ENCODE measurements around the gene SPSB1. TPM values are rescaled to one million over a fixed set of nuclear protein-coding genes. Genes with fewer than 3 reads are reported as not detected.

The SPSB1 gene
- polyA plus RNA-seq, 1 donor (not counting 4 experiments of a cell fraction or from before 2014, with no cell fraction given), result 19.8 TPM

DNA sequence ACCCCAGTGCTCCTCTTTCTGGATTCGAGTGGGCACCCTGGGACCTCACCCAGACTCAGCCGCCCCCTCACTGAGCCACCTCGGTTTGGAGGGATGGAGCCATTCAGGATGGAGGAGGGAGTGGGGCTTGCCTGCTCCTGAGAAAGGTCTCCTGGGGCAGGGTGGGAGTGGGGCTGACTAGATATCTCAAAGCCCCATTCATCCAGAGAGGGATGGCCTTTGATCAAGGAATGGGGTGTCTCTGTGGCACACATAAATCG lies 10.1 kb upstream of the SPSB1 start:
- H3K36me3 ChIP-seq (ENCODE audit: control insufficient read depth in 2 of 2, extremely low read depth in 1 of 2, insufficient read depth in 2 of 2, low read length in 2 of 2), result no peaks in the 10 kb centered on the region
- no peaks in the 10 kb centered on the region for H3K9me1 ChIP-seq (ENCODE audit: control insufficient read depth, extremely low read depth, insufficient read depth, low read length)
- H3K9ac ChIP-seq (ENCODE audit: control insufficient read depth, extremely low read depth, insufficient read depth, low read length), result no peak overlapping the region
- no peak for DNase-seq (ENCODE audit: low read depth, low spot score)
- H3K79me2 ChIP-seq (ENCODE audit: control insufficient read depth, insufficient read depth, low read length), result no peaks in the 10 kb centered on the region
- FAIRE-seq, result no peak
- no peaks in the 10 kb centered on the region for H3K9me3 ChIP-seq (ENCODE audit: control insufficient read depth, low read depth, low read length)
- no peak overlapping the region for H3K27ac ChIP-seq (ENCODE audit: control insufficient read depth, insufficient read depth, low read length)
- dilution Hi-C loops (cut with MboI; ENCODE audit: extremely low pct_ligation_motif_present, low sequenced_read_pairs), result no loop called here
- no peak overlapping the region for H3K4me3 ChIP-seq (ENCODE audit: control insufficient read depth in 2 of 3, extremely low read depth in 1 of 3, insufficient read depth in 2 of 3, low read depth in 1 of 3, low read length in 3 of 3)
- H4K20me1 ChIP-seq (ENCODE audit: control insufficient read depth, extremely low read depth, insufficient read depth, low read length), result no peaks in the 10 kb centered on the region
- no peak overlapping the region for H2AFZ ChIP-seq (ENCODE audit: control insufficient read depth, low read length)
- no peak overlapping the region for H3K4me2 ChIP-seq (ENCODE audit: control insufficient read depth, extremely low read depth, insufficient read depth, low read depth, low read length)
- TF ChIP-seq EZH2 (IDR thresholded peaks at IDR 0.05; ENCODE audit: low read length) (no peak), CTCF (optimal IDR thresholded peaks at IDR 0.05 in 1 of 3, IDR thresholded peaks at IDR 0.05 in 1 of 3, conservative IDR thresholded peaks at IDR 0.05 in 1 of 3; ENCODE audit: extremely low read depth in 1 of 3, insufficient read depth in 2 of 3, low read length in 3 of 3) (no peak)
- H3K27me3 ChIP-seq (ENCODE audit: control insufficient read depth, extremely low read depth, insufficient read depth, low read length), result no peaks in the 10 kb centered on the region
- peaks cover 21% of the 10 kb centered on the region for H3K4me1 ChIP-seq (ENCODE audit: control insufficient read depth, extremely low read depth, insufficient read depth, low read length)

- Histone ChIP-seq H3K4me3 (ENCODE audit: control insufficient read depth in 2 of 3, extremely low read depth in 1 of 3, insufficient read depth in 2 of 3, low read depth in 1 of 3, low read length in 3 of 3) (no peak overlapping the region), H3K9me3 (ENCODE audit: control insufficient read depth, low read depth, low read length) (peaks cover 2% of the 10 kb centered on the region), H4K20me1 (ENCODE audit: control insufficient read depth, extremely low read depth, insufficient read depth, low read length) (no peaks in the 10 kb centered on the region), H3K9me1 (ENCODE audit: control insufficient read depth, extremely low read depth, insufficient read depth, low read length) (no peaks in the 10 kb centered on the region), H2AFZ (ENCODE audit: control insufficient read depth, low read length) (no peak overlapping the region), H3K27ac (ENCODE audit: control insufficient read depth, insufficient read depth, low read length) (no peak overlapping the region), H3K27me3 (ENCODE audit: control insufficient read depth, extremely low read depth, insufficient read depth, low read length) (no peaks in the 10 kb centered on the region), H3K36me3 (ENCODE audit: control insufficient read depth in 2 of 2, extremely low read depth in 1 of 2, insufficient read depth in 2 of 2, low read length in 2 of 2) (no peaks in the 10 kb centered on the region), H3K9ac (ENCODE audit: control insufficient read depth, extremely low read depth, insufficient read depth, low read length) (no peak overlapping the region), H3K4me2 (ENCODE audit: control insufficient read depth, extremely low read depth, insufficient read depth, low read depth, low read length) (no peak overlapping the region), H3K4me1 (ENCODE audit: control insufficient read depth, extremely low read depth, insufficient read depth, low read length) (peaks cover 21% of the 10 kb centered on the region), H3K79me2 (ENCODE audit: control insufficient read depth, insufficient read depth, low read length) (no peaks in the 10 kb centered on the region)
- FAIRE-seq (no peak), DNase-seq (ENCODE audit: low read depth, low spot score) (no peak)
- dilution Hi-C loops (cut with MboI; ENCODE audit: extremely low pct_ligation_motif_present, low sequenced_read_pairs), result no loop called here
- no peak for TF ChIP-seq CTCF (optimal IDR thresholded peaks at IDR 0.05 in 1 of 3, IDR thresholded peaks at IDR 0.05 in 1 of 3, conservative IDR thresholded peaks at IDR 0.05 in 1 of 3; ENCODE audit: extremely low read depth in 1 of 3, insufficient read depth in 2 of 3, low read length in 3 of 3)
Observed at GRCh38 chr1:9284061-9284460, 8.6 kb upstream of the SPSB1 start.

Data from keratinocyte (primary cell).